Central memory CD4-positive, alpha-beta T cell (primary cell): ENCODE measurements around the gene MT4.
"Not testable (repeated sequence)": the region's sequence is repeated elsewhere in the genome, so short reads cannot be mapped to it uniquely, and the experiment has no call there.

Experiments used
- DNase-seq: peaks from one replicate; pipeline ENCODE4 v3.0.0; 2022

MT4 gene

GRCh38 chr16:56559109-56559508, 5.8 kb upstream of the MT4 start:
- no peak for DNase-seq

- DNase-seq, result no peak
Measured at GRCh38 chr16:56560447-56560846, 4.4 kb upstream of the MT4 start.

GRCh38 chr16:56561126-56561525, 3.7 kb upstream of the MT4 start:
- no peak for DNase-seq

DNA sequence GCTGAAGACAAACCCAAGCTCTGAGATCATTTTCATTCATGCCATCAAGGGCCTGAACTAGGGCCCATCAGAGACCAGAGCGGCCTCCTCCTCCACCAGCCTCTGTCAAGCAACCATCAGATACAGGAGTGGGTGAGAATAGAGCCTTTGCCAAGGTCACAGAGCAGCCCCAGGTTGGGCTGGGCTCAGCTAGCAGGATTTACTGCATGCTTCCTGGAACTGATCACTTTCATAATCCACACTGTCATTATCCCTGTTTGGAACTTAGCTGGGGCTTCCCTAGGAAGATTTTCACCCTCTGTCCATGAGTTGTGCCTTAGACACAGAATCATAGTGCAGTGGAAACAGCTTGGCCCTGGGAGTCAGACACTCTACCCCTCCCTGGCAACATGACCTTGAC, 5.1 kb downstream of the MT4 start:
- DNase-seq, result no peak

- no peak for DNase-seq
Measured at GRCh38 chr16:56571525-56571924, 6.7 kb downstream of the MT4 start.

DNA sequence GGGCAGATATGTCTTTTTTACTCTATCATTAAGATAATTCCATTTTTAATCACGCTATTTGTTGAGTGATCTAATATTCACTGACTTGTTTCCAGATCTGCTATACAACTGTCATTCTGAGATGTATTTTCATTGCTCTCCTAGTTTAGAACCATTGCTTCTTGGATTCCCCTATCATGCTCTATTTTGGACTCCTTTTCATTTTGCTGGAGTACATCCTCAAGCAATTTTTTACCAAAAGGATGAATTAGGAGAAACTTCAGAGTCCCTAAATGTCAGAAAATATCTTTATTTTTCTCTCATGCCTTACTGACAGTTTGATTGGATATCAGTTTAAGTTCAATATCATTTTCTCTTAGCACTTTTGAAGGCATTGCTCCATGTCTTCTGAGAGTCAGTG, 9.8 kb downstream of the MT4 start:
- DNase-seq, result no peak

- peak; percentile 85 for DNase-seq
Measured at GRCh38 chr16:56576585-56577299, 11.9 kb downstream of the MT4 start.

GRCh38 chr16:56577300-56577625, 12.4 kb downstream of the MT4 start:
- no peak for DNase-seq

DNA sequence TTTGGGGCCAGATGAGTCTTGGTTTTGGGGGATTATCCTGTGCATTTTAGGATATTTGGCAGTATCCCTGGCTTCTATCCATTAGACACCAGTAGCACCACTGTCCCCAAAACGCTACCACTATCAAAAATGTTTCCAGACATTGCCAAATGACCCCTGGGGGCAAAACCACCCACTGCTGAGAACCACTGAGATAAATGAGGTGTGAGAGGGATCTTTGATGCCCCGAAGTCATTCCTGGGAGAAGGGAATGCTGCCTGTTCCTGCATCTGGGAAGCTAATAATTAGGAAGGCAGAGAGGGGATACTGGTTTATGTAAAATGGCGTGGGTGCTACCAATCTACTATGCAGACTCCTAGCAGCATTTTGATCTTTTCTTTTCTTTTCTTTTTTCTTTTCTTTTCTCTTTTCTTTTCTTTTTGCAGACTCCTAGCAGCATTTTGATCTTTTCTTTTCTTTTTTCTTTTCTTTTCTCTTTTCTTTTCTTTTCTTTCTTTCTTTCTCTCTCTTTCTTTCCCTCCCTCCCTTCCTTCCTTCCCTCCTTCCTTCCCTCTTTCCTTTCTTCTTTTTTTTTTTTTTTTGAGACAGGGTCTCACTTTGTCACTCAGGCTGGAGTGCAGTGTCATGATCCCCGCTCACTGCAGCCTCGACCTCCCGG, 15.6 kb downstream of the MT4 start:
- no peak for DNase-seq

GRCh38 chr16:56582911-56583310, 18.0 kb downstream of the MT4 start:
- not testable (repeated sequence) for DNase-seq

- no peak for DNase-seq
Measured at GRCh38 chr16:56583351-56584168, 18.7 kb downstream of the MT4 start.

DNA sequence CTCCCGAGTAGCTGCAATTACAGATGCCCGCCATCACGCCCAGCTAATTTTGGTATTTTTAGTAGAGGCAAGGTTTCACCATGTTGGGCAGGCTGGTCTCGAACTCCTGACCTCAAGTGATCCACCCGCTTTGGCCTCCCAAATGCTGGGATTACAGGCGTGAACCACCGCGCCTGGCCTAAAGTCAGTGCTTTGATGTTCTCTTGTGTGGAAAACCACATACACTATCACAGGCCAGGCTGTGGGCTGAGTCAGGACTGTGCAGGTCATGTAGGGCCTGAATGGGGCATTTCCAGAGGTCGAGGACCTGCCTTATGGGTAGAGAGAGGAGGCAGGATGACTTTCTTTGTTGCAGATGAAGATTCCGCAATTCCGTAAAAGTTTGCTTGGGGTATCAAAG, 19.4 kb downstream of the MT4 start:
- no peak for DNase-seq

DNA sequence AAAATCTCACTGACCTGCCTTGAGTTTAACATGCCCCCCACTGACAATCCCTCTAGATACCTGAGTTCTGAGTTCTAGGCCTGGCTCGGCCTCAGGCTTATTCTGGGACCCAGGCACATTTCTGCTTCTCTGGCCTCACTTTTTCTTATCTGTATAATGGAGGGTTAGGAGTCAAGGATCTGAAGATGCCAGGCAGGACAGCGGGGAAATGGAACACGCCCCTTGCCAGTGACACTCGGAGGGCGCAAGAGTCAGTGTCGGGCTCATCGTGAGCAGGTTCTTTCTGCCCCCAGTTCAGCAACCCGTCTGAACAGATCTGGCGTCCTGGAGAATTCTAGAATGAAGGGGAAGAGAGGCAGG, 23.9 kb downstream of the MT4 start:
- no peak for DNase-seq

GRCh38 chr16:56589141-56590039, 24.5 kb downstream of the MT4 start, which contains the start of gene MT3:
Gene MT3, plus strand, starts transcription at chr16:56589528. Its CDS starts 63 bp downstream, at chr16:56589591.
- no peak for DNase-seq

DNA sequence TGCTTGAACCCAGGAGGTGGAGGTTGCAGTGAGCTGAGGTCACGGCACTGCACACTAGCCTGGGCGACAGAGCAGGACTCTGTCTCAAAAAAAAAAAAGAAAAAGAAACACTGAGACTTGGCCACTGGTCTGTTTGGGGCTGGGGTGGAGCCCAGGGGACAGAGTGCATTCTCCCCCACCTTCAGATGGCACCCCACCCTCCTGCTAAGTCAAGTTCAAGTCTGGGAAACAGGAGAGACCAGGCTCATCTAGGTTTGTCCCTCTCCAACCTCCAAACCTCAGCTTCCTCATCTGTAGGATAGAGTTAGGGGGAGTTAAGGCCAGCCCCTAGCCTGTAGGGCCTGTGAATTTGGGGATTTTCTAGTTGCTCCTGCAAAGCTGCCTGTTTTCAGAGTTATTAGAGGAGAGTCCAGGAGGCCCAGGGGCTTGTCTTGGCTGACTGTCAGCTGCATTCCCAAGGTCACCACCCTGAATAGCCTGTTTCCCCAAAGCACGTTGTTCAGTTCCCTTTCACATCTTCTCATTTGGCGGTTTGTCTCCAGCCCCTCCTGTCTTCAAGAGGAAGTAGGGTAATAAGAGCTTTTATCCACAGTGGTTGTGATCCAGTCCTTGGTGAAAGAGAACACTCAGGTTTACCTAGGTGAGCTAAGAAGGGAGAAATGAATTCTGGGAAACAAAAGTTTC, 26.6 kb downstream of the MT4 start:
- DNase-seq, result no peak

- no peak for DNase-seq
Measured at GRCh38 chr16:56593573-56594291, 28.9 kb downstream of the MT4 start.

DNA sequence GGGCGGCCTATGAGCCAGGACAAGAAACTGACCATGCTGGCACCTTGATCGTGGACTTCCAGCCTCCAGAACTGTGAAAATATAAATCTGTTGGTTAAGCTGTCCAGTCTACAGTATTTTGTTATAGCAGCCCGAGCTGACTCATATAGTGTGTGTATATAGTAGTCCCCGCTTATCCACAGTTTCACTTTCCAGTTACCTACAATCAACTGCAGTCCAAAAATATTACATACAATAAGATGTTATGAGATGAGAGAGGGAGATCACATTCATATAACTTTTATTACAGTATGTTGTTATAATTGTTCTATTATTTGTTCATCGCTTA, 29.4 kb downstream of the MT4 start:
- no peak for DNase-seq

GRCh38 chr16:56600398-56600999, 35.6 kb downstream of the MT4 start:
- peak; percentile 19 for DNase-seq

DNA sequence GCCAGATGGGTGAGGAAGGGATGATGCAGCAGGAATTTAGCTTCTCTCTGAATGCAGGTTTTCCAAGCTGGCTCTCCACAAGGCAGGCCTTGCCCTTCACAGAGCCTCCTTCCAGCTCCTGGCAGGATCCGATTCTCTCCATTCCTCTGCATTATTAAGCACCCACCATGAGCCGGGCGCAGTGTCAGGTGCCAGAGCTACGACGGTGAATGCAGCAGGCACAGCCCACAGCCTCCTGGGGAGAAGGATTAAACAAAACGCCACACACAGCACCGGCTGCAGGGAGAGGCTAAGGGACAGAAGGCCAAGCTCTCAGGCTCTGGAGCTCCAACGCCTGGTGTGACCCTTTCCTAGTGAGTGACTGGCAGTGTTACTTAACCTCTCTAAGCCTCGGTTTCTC, 36.5 kb downstream of the MT4 start:
- no peak for DNase-seq

DNA sequence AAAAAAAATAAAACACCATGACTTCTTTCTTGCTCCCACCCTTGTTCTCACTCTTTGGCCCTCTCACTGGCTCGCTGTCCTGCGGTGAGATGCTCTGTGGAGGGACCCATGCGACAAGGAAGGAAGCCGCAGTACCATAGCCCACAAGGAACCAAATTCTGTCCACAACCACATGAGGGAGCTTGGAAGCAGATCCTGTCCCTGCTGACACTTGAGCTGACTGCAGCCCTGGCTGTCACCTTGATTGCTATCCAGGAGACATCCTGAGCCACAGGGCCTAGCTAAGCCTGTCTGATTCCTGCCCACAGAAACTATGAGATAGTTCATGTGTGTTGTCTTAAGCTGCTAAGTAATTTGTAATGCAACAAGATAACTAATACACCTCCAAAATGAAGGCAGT, 38.7 kb downstream of the MT4 start:
- DNase-seq, result no peak

DNA sequence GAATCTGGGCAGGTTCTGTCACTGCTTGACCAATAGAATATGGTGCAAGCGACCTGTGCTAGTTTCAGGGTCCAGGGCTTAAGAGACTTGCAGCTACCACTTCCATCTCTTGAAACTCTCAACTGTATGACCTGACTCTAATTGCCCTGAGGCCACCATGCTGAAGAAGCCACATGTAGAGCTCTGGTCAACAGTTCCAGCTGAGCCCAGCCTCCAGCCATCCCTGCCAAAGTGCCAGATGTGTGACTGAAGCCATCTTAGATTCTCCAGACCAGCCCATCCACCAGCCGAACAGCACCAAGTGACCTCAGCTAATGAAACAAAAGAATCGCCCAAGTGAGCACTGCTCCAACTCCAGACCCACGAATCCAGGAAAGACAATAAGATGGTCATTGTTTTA, 40.1 kb downstream of the MT4 start:
- no peak for DNase-seq
